Colonic mucosa (tissue), 4 donors: ENCODE measurements around the gene SSNA1. TPM values are rescaled to one million over a fixed set of nuclear protein-coding genes. Genes with fewer than 3 reads are reported as not detected.
A peak's percentile ranks its signal among the peaks of the same experiment; 100 is the strongest.

ENCODE experiments used
- DNase-seq: peaks from one replicate; pipeline ENCODE4 v3.0.0-alpha.2; 2020
- H3K27ac ChIP-seq: fragments of 200-600 bp; one replicate; pipeline ENCODE4 v1.8.0; 2021
- H3K27me3 ChIP-seq: fragments of 200-600 bp; one replicate; pipeline ENCODE4 v1.8.0; 2021
- H3K36me3 ChIP-seq: fragments of 200-600 bp; one replicate; pipeline ENCODE4 v1.8.0; 2021
- H3K4me1 ChIP-seq: fragments of 200-600 bp; one replicate; pipeline ENCODE4 v1.8.0; 2021; ENCODE audit warnings: mild to moderate bottlenecking
- H3K4me3 ChIP-seq: fragments of 200-600 bp; one replicate; pipeline ENCODE4 v1.8.0; 2021
- H3K9ac ChIP-seq, 2 donors: one replicate each; pipeline ENCODE4 v1.7.0; 2013; ENCODE audit warnings: control low read depth in 2 of 2, low read depth in 2 of 2, low read length in 2 of 2
- H3K9me3 ChIP-seq: fragments of 200-600 bp; one replicate; pipeline ENCODE4 v1.8.0; 2021
- intact Hi-C: fragments of 100-400 bp; cut with DNase I; formaldehyde crosslinking; loops from one replicate; pipeline ENCODE4 v1.14.1; 2022
- total RNA-seq, 2 donors: library from RNA; stranded (reverse); fragmentation: NEBNext Ultra II Directional in 1 of 2; extraction: Animal tissue kit (Norgen Biotek cat#: 25700) in 1 of 2; gene quantifications; one replicate each; pipeline ENCODE4 v1.2.1, GENCODE V29; 2021
- TF ChIP-seq, protein P1 (sequence below): fragments of 200-600 bp; IDR thresholded peaks from one replicate; pipeline ENCODE4 v1.8.0; 2022; ENCODE audit warnings: antibody characterized with exemption, mild to moderate bottlenecking
- donor health status: healthy.
- donor health status: DM: no; HTN: no; CAD: no.
- donor health status: DM: no; HTN: no; CAD: no.

The SSNA1 gene
- total RNA-seq, 2 donors from 2014 or later, result 60.0 to 100 TPM

DNA sequence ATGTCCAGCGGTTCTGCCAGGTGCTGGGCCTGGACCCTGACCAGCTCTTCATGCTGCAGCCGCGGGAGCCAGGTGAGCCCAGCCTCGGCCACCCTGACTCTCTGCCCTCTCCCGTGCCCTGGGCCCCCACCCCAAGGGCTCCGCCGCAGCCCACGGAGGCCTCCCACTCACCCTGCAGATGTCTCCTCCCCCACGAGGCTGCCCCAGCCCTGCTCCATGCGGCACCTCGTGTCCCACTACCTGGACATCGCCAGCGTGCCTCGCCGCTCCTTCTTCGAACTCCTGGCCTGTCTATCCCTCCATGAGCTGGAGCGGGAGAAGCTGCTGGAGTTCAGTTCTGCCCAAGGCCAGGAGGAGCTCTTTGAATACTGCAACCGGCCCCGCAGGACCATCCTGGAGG, 26.1 kb downstream of the SSNA1 start:
- Histone ChIP-seq H3K9me3 (no peaks in the 10 kb centered on the region), H3K27me3 (no peaks in the 10 kb centered on the region), H3K4me3 (no peak overlapping the region), H3K27ac (no peak overlapping the region), H3K9ac (no peak overlapping the region), H3K36me3 (no peaks in the 10 kb centered on the region), H3K4me1 (no peaks in the 10 kb centered on the region)
- intact Hi-C loops, result no loop called here
- DNase-seq, result no peak
- TF ChIP-seq, protein P1, sequence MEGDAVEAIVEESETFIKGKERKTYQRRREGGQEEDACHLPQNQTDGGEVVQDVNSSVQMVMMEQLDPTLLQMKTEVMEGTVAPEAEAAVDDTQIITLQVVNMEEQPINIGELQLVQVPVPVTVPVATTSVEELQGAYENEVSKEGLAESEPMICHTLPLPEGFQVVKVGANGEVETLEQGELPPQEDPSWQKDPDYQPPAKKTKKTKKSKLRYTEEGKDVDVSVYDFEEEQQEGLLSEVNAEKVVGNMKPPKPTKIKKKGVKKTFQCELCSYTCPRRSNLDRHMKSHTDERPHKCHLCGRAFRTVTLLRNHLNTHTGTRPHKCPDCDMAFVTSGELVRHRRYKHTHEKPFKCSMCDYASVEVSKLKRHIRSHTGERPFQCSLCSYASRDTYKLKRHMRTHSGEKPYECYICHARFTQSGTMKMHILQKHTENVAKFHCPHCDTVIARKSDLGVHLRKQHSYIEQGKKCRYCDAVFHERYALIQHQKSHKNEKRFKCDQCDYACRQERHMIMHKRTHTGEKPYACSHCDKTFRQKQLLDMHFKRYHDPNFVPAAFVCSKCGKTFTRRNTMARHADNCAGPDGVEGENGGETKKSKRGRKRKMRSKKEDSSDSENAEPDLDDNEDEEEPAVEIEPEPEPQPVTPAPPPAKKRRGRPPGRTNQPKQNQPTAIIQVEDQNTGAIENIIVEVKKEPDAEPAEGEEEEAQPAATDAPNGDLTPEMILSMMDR, result no peak

DNA sequence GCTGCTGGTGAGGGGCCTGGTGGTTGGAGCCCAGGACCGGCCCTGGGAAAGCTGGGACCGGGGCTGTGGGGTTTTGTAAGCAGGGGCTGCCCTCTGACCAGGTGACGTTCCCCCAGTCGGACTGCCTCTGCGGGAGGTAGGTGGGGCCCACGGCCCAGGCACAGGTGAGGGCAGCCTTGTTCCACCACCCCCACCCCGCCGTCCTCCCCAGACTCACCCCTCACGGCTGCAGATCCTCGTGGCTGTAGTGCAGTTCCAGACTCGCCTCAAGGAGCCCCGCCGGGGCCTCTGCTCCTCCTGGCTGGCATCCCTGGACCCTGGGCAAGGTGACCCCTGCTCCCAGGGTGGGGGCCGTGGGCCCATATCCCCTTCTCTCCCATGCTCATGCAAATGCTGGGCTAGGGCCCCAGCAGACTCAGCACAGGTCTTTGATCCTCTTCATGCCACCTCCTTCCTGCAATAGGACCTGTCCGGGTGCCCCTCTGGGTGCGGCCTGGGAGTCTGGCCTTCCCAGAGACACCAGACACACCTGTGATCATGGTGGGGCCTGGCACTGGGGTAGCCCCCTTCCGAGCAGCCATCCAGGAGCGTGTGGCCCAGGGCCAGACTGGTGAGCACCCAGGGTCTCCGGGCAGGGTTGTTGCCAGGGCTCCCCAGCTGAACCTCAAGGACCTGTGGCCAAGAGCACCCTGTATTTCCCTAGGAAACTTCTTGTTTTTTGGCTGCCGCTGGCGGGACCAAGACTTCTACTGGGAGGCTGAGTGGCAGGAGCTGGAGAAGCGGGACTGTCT, 26.9 kb downstream of the SSNA1 start:
- Histone ChIP-seq H3K9ac (no peak overlapping the region), H3K36me3 (no peaks in the 10 kb centered on the region), H3K9me3 (no peaks in the 10 kb centered on the region), H3K27ac (no peak overlapping the region), H3K4me3 (no peak overlapping the region), H3K27me3 (no peaks in the 10 kb centered on the region), H3K4me1 (no peaks in the 10 kb centered on the region)
- intact Hi-C loops, result no loop called here
- no peak for DNase-seq
- TF ChIP-seq, protein P1, result no peak

DNA sequence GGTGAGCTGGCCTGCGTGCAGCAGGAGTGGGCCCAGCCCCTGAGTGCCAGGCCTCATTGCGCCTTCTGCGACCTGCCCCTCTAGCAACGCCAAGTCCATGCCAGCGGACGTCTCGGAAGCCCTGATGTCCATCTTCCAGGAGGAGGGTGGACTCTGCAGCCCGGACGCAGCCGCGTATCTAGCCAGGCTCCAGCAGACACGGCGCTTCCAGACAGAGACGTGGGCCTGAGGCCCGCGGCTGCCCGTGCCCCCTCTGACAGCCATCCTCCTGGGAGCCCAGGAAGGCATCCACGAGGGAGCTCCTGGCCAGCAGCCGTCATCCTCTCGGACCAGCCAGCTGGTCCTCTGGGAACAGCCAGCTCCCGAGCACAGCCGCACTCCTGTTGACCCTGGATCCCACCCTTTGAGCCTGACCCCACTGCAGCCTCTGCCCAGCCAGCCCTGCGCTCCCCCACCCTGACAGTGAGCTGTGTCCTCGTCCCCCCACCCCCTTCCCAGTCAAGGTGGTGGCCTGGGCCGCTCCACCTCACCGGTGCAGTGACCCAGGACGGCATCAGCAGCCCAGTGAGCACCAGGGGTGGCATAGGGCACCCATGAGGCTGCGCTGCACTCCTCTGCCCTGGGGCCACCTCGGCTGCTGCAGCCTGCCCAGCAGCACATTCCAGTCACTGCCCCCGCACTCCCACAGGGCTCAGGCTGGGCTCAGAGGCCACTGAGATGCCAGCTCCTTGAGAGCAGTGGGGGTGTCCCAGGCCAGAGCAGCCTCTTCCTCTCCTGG, 27.9 kb downstream of the SSNA1 start:
- peak overlapping the region in 1 of 2 donors; percentile 89 for H3K9ac ChIP-seq
- intact Hi-C loops, result no loop called here
- no peak overlapping the region for H3K4me3 ChIP-seq
- H3K36me3 ChIP-seq, result no peaks in the 10 kb centered on the region
- H3K27ac ChIP-seq, result no peak overlapping the region
- TF ChIP-seq, protein P1, result no peak
- H3K27me3 ChIP-seq, result no peaks in the 10 kb centered on the region
- no peak for DNase-seq
- no peaks in the 10 kb centered on the region for H3K9me3 ChIP-seq
- H3K4me1 ChIP-seq, result peaks cover under 1% of the 10 kb centered on the region

DNA sequence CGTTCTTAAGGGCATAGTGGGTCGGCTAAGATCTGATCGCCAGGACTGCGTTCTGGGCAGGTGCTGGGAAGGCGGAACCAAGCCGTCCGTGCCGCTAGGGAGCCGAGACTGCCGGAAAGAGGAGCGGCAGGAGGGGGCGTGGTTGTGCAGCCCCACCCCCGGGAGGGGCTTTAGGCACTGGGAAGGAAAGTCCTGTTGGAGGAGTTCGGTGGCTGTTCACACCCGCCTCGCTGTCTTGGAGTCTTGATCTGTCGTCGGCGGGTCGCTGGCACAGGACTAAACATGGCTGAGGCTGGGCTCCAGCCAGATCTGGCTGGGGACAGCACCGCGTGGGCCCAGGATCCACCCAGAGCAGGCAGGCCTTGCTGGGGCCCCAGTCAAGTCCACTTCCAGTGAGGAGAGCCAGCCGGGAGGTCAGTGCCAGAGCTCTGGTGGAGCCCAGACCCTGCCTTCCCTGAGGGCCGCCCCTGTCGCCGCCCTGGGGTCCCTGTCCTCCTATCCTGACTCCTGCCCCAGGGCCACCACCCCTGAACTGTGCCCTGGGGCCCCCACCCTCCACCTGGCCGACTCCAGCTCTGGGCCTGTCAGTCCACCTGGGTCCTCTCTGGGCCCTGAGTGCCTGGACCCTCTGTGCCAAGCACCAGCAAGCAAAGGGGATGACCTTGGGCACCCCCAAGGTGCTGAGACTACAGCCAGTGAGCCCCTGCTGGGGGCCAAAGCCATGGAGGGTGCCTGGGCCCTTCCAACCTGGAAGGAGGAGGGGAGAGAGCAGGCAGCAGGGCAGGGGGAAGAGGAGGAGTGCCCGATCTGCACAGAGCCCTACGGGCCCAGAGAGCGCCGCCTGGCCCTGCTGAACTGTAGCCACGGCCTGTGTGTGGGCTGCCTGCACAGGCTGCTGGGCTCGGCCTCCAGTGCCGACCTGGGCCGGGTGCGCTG, 29.1 kb downstream of the SSNA1 start:
- H3K4me3 ChIP-seq, result peak overlapping the region; percentile 39
- peak overlapping the region; percentile 88 for H3K27ac ChIP-seq
- no peaks in the 10 kb centered on the region for H3K9me3 ChIP-seq
- peaks cover 3% of the 10 kb centered on the region for H3K4me1 ChIP-seq
- H3K9ac ChIP-seq, result peak overlapping the region; percentile 58 to 89
- TF ChIP-seq, protein P1, result no peak
- H3K27me3 ChIP-seq, result no peaks in the 10 kb centered on the region
- intact Hi-C loops, result no loop called here
- peak; percentile 94 for DNase-seq
- no peaks in the 10 kb centered on the region for H3K36me3 ChIP-seq

DNA sequence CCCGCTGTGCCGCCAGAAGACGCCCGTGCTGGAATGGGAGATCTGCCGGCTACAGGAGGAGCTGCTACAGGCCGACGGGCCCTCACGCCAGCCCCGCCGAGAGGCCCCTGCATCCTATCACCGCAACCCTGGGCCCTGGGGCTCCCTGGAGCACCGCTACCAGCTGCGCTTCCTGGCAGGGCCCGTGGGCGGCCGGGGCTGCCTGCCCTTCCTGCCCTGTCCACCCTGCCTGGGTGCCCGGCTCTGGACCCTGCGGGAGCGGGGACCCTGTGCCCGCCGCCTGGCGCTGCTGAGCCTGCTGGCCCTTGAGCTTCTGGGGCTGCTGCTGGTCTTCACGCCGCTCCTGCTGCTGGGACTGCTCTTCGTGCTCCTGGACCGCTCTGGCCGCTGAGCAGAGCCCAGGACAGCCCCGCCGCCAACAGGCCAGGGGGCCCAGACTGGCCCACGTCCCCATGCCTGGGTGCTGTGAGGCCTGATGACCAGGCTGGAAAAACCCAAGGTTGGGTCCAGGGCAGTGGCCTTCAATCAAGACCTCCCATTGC, 29.8 kb downstream of the SSNA1 start:
- Histone ChIP-seq H3K9me3 (no peaks in the 10 kb centered on the region), H3K36me3 (no peaks in the 10 kb centered on the region), H3K9ac (peak overlapping the region; percentile 58 to 89), H3K27ac (peak overlapping the region; percentile 88), H3K27me3 (no peaks in the 10 kb centered on the region), H3K4me3 (peak overlapping the region; percentile 39), H3K4me1 (peaks cover 9% of the 10 kb centered on the region)
- TF ChIP-seq, protein P1, result no peak
- DNase-seq, result no peak
- intact Hi-C loops, result no loop called here
